Stimulated activated CD4-positive, alpha-beta T cell treated with anti-CD3 and anti-CD28 coated beads, Interleukin-4, amount 100 ng/mL, for 1 hour (primary cell): ENCODE results near the gene EPB41L4B.
"Not testable (repeated sequence)": the region's sequence is repeated elsewhere in the genome, so short reads cannot be mapped to it uniquely, and the experiment has no call there.

Experiments used
- DNase-seq: peaks from one replicate; pipeline ENCODE4 v3.0.0-alpha.2; 2020

The EPB41L4B gene

DNA sequence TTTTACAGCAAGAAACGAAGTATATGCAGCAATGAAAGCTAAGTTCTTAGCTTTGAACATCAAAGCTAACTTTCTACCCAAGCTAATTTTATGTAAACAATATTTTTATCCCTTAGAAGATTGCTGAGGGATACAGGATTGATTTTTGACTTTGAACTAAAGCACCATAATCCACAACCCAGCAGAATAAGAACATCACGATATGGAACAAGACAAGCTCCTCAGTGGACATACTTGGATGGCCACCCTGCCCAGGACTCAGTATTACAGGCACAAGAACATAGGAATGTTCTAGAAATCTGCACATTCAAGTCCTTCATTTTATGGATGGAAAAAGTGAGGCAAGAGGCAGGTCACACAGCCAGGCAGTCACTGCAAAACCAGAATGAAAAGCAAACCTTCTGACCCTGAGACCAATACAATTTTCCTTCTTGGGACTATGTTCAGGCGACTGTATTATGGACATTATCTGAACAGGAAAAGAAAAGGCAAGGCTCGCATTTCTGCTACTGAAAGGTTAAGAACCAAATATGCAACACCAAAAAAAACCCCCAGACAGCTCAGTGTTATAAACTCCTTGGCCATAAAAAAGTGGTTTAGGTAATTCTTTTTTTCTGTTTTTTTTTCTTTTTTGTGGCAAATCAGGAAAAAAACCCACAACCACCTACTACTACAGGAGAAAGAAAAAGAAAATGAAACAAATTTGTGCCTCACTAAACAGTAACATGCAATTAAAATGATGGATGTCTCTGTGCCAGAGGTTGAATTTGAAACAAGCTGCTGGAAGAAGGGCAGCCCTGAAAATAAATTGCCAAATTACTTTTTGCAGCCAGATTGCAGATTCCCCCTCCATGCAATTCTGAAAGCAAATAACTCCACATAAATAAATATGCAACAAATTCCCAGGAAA, 25.4 kb downstream of the EPB41L4B start:
- no peak for DNase-seq

DNA sequence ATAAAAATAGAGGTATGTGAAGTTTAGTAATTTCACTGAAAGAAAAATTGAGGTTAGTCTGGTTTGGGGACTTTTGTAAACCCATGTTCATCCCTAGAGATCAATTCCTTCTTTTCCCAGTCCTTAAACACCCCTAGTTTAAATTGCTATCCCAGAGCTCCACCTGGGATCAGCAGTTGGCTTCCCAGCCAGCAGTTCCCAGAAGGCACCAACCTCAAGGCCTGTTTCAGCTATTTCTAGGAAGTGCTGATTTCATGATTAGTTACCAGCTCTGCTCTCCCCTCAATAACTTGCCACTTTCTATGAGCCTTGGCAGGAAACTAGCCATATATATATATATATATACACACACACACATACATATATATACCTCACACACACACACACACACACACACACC, 30.5 kb downstream of the EPB41L4B start:
- DNase-seq: no peak

DNA sequence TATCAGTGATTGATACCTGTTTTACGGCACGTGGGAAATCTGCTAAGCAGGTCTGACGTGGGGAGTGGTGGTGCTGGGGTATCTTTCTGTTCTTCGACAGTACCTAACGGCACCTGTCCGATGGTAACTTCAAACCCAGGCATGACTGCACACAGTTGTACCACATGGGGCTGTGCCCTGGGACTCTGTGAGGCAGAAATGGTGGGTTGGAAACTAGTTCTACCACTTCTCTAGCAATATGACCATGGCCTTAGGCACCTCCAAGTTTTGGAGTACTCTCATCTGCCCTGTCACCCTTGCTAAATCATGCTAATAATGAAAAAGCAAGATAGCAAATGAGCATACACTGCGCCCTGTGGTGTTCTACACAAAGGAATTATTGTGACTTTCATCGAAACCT, 30.9 kb downstream of the EPB41L4B start:
- no peak for DNase-seq

DNA sequence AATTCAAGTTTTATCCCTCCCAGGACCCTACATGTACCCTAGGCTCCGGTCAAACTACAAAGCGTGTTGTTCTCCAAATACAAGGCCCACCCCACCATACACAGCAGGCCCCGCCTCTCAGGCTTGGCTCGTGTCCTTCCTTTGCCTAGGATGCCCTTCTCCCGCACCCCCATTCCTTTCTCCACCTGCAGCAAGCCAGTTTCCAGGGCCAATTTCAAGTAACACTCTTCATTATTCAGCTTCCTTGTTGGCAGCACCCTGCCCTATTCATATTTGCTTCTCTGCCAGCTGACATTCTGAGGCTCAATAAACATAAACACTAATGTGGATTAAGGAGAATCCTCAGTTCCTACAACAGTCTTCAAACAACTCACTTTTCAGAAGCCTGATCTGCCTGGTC, 31.7 kb downstream of the EPB41L4B start:
- DNase-seq: no peak

DNA sequence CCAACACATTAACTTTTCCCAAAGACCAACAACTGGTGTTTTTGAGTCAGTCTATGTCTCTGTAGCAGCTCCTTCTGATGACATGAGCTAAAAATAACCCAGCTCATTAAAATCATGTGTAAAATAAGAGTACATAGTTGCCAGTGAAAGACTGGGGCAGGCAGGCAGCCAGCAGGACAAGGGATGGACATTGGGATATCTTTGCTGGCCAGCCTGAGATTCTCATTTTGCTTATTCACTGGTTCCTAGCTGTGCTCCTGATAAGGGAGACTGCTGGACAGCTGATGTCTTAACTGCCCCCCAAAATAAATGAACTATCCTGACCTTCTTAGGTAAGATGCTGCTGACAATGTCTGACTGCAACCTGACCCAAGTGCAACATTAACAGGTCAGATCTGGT, 33.9 kb downstream of the EPB41L4B start:
- no peak for DNase-seq

DNA sequence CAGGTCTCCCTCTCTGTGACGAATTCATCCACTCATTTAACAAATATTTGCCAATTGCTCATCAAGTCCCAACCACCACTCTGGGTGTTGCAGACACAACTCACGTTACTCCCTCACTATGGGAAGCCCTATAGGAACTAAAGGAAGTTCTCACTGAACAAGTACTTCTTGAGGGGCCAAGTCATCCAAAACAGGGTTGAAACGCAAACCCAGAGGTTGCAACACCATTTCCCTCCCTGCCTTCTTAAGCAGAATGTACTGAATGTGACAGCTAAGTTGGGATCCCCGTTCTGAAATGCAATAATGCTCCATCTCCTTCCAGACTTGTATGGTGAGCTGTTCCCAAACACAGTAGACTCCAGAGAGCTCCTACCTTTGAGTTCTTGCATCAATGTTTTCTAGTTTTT, 34.3 kb downstream of the EPB41L4B start:
- no peak for DNase-seq

DNA sequence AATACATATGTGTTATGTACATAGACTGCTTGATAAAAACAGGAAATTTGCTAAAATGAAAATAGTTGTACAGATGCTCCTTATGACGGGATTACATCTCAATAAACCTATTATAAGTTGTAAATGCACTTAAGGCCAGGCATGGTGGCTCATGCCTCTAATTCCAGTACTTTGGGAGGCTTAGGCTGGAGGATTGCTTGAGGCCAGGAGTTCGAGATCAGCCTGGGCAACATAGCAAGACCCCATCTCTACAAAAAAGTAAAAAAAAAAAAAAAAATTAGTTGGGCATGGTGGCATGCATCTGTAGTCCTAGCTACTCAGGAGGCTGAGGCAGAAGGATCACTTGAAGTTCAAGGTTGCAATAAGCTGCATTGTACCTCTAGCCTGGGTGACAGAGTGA, 37.2 kb downstream of the EPB41L4B start:
- DNase-seq: not testable (repeated sequence)

DNA sequence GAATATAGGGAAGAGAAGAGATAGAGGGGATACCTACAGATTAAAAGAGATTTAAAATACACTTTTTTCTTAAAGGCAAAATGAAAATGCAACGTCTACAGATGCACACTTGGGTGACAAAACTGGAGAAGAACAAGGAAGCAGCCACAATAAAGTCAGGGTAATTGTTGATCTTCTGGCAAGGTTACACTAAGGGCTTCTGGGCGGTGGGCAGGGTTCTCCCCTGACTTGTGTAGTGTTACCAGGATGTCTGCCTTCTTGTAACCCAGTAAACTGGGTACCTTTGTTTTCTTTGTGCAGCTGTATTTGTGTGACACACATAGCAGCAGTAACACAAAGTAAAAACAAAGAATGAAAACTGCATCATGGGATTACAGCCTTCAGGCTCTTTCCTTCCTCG, 37.8 kb downstream of the EPB41L4B start:
- no peak for DNase-seq

DNA sequence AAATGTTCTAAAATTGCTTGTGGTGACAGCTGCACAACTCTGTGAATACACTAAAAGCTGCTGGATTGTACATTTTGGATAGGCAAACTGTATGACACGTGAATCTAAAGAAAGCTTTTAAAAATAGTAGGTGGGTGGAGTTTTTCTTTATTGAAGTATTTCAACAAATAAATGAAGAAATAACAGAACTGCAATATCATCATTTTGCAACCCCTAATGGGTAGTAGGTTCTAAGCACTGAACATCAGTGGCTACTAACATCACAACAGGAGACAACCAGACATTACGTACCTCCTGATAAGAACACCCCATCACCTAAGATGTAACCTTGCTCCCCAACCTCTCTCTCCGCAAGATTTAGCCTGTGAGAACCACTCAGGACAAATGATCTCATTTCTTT, 38.6 kb downstream of the EPB41L4B start:
- DNase-seq: no peak

DNA sequence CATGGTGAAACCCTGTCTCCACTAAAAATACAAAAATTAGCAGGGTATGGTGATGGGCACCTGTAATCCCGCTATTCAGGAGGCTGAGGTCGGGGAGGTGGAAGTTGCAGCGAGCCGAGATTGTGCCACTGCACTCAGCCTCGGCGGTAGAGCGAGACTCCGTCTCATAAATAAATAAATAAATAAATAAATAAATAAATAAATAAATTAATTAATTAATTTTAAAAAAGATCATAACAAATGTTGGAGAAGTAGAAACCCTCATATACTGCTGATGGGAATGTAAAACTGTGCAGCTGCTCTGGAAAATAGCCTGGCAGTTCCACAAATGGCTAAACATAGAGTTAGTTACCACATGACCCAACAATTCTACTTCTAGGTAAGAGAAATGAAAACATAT, 39.3 kb downstream of the EPB41L4B start:
- DNase-seq: no peak

DNA sequence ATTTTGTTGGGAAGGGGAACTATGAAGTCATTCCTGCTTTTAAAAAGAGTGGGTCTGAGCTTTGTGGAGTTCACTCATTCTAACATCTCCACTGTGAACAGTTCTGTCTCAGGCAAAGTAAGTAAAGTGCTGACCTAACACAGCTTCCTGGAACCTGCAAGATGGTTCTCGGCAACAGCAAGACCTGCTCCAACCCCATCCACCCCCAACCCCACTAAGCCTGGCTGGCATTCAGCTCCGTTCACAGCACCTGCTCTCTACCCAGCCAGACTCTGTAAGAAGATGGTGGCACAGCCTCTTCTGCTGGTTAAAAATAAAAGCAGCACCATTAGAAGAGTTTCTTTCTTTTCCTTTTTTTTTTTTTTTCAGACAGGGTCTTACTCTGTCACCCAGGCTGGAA, 42.0 kb downstream of the EPB41L4B start:
- no peak for DNase-seq

DNA sequence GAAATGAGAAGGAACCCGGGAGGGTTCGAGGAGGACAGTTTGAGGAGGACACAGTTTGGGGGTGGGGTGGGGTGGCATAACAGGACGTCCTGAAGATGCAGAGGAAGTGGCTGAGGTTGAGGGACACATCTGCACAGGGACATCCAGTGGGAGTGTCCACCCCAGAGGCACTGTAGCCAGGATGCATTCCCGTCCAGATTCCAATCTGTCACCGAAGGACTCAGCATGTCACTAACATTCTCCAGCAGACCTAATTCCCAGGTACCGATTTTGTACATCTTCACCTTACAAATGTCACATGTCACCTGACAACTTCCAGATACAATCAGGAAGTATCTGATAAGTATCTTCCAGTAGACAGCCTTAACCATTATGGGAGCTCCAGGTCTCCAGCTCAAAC, 42.6 kb downstream of the EPB41L4B start:
- no peak for DNase-seq

DNA sequence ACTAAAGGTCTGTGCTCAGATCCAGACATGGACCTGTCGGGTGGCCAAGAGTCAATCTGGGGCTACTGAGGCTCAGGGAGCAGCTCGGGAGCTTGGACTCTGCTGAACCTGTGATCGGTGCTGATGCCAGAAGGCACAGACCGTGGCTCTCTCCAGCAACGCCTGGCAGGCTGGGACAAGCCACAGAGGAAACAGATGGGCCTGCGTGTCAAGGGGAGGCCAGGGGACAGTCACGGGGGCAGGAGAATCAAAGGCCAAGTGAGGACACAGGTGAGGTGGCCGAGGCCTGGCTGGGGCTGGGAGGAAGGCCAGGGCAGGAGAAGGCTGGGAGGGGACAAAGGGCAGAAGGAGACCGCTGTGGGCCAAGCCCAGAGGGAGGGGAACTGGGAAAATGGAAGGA, 43.4 kb downstream of the EPB41L4B start:
- no peak for DNase-seq

DNA sequence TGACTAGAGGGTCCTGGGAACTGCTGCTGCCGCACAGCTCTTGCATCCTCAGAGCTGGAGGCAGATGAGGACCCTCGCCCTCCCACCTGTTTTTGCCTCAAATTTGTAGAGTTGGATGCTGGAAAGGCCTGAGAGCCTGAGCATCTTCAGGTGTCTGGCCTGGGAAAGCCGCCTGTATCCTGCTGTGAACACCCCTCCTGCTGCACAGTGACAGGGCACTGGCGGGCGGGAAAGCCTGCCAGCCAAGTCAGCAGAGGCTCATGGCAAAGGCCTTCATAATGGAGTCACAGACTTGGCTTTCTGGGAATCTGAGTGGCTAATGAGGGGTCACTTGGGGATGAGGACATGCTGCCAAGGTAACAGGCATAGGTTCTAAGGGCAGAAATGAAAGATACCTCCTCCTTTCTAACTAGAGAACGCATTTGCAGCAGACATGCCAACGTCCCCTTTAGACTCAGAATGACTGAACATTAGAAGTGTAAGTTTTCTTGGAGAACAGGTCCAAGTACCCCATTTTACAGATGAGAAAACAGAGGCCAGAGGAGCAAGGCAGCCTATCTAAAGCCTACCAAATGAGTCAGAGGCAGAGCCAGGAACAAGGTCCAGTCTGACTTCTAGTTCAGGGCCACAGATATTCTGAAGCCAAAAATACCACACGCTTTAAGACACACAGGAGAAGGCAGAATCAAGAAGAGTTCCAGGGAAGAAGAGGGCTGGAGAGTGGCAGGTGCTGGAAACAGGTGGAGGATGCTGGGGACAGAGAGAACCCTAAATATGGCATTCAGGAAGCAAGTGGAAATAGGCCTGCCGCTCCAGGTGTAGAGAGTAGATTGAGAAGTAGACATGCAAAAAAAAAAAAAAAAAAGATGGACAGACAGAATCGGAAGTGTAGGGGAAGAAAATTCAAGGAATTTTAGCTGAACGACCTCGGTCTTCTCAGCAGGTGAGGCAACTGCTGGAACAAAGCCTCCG, 44.1 kb downstream of the EPB41L4B start:
- no peak for DNase-seq

DNA sequence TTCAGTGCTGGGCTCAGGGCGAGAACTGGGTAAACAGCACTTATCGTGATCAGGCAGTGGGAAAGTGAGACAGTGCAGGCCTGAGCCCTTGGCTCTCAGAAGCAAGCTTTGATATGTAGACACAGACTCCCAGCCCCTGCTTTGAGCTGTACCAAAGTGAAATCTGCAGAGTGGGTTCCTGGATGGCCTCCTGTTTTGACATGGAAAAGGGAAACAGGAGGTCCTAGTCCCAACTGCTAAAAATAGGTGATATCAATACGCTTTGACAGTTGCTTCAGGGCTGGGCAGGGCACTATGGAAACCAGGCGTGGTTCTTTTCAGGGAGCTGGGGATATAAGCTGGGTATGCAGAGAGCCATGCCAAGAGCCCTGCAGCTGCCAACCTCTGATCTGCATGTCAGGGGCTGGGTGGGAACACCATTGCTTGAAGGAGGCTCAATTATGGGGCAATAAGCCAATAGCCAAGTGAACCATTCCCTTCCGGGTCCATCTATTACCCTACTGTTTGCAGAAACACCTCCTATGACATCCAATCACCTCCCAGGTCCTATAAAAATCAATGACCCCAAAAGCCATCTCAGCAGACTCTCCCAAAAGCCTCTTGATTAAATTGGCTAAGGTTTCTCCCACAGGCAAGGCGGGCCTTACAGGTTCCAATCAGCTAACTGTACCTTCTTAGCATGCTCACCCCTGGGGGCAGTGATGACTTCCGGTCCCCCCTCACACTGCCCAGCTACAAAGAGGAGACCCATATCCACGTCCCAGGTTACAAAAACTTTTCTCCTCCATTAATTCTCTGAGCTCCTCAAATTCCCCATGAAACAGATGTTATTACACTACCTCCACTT, 45.8 kb downstream of the EPB41L4B start:
- DNase-seq: no peak

DNA sequence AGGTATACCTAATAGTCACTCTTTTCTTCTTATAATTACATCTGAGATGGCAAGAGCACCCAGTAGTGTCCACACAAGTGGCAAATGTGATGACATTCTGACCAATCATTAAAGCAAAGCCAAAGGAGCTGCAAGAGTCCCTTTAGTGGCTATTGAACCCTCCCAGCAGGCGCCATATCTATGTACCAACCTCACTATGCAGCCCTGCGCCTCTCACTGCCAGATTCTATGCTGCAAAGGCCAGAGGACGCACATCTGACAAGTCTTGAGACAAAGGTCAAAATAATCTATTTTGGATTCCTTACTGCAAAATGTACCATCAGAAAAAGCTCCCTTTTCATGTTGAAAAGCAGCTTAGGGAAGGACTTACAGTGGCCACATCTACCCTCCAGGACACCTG, 47.0 kb downstream of the EPB41L4B start:
- DNase-seq: no peak

DNA sequence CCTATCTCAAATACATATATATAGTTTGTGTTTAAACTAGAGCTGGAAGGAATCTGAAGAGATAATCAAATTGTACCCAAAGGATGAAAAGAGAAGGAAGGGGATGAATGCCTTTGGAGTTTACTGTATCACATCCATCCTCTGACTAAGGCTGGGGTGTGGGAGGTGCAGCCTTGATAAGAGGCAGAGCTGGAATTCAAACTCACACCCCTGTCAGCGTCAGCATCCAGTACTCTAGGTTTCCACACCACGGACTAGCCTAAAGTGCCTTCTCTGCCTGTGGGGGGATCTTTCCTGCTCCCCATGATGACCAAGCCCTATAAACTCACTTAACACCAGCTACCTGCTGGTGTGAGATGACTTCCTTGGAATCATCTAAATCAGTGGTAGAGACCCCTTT, 48.1 kb downstream of the EPB41L4B start:
- no peak for DNase-seq

DNA sequence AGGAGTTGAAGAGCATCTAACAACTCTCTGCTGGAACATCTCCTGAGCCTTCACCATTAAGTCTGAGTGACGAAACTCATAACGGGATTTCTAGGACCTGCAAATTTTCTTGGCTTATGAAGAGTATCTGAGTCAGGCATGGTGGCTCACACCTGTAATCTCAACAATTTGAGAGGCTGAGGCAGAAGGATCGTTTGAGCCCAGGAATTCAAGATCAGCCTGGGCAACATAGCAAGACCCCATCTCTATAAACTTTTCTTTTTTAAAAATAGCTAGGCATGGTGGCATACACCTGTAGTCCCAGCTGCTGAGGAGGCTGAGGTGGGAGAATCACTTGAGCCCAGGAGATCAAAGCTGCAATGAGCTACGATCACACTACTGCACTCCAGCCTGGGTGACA, 48.8 kb downstream of the EPB41L4B start:
- DNase-seq: no peak

DNA sequence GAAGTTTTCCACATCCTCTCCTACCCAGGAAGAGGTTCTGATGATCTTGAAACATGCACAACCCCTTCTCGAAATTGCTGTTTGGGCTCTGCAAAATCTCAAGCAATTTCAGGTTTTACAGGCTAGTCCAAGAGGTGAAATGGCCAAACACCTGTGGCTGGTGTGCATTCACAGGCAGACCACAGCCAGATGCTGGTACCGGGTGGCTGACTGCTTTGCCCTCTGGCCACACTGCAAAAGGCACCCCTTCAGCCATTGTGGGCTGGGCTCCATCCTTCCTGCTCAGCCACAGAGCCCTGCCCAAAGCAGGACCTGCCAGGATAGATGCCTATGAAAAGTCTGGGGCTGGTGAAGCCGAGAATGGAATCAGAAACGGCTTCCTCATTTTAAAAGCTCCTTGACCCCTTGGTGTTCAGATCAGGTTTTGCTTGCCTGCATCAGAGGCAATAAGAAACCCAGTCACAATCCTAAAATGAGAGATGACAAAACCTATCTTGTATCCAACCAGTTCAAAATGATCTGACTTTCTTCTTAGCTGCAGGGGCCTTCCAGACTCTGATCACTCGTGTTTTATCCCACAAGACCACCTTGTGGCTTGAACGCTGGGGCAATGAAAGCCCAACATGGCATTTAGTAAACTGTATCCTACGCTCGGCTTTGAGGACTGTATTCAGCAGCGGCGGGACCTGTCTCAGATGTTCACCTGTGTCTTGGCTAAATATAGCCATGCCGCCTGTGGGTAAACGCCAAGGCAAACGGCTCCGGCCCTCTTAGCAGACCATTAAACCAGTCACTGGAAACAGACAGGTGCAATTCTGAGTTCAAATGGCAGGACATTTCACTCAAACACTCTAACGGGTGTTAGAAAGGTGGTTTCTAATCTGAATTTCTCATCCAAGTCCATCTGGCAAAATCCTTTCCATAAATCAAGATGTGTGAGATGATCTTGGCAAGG, 49.6 kb downstream of the EPB41L4B start:
- DNase-seq: no peak

DNA sequence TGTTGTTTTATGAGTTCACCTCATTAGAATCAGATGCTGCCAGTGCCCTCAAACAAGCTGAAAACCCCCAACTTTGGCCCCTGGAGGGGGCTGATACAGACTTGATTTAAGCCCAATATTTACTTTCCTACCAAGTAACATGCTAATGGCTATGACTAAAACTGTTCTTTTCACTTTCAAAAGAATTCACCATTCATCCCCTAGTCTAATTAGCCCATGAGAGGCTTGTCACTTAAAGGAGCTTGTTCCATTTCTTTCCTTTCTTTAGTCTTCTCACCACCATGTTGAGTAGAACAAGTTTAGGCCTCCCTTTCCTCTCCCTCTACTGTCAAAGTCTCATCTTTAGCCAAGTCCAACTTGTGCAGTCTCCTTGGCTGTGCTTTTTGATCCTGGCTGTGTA, 50.4 kb downstream of the EPB41L4B start:
- no peak for DNase-seq

DNA sequence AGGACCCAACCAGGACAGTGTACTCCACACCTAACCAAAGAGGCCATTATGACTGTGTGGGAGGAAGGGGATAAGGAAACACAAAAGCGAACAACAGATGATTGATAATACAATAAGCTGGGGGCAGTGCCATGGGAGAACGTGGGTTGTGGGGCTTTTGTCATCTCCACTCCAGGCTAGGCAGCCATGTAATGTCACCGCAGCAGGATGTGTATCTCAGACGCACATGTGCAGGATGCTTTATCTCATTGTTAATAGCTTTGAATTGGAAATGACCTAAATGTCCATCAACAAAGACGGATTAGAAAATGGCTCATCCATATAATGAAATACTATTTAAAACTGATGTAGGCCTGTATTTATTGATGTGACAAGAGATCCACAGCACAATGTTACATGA, 51.0 kb downstream of the EPB41L4B start:
- no peak for DNase-seq

DNA sequence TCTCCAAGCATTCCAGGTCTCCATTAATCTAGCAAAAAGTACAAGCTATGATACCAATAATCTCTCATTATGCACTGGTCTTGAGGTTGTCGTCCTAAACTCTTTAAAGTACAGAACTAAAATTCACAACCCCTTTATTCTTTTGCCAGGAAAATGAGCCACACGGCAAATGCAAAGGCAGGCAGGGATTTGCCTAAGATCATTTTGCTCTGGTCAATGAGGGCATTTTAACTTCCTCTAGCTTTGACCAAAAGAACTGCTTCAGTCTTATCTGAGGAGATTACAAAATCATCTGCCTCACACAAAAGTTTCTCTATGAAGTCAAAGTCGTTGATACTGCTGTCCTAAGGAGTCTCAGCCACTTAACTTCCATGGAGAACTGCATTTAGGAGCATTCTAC, 51.8 kb downstream of the EPB41L4B start:
- DNase-seq: no peak
